Neural progenitor cell (in vitro differentiated cells): Measurements from ENCODE around the gene SERPINH1. TPM values are rescaled to one million over a fixed set of nuclear protein-coding genes. Genes with fewer than 3 reads are reported as not detected.
A peak's percentile ranks its signal among the peaks of the same experiment; 100 is the strongest.

Source experiments
- DNase-seq: peaks from one replicate; pipeline ENCODE4 v3.0.0-alpha.2; 2016; ENCODE audit warnings: low spot score
- H2AFZ ChIP-seq: fragments of 200-600 bp; sonication (generic); replicated peaks from 2 replicates; pipeline ENCODE4 v1.6.1; 2016; ENCODE audit warnings: antibody characterized with exemption
- H3F3A ChIP-seq: fragments of 200-600 bp; sonication (generic); 2 replicates; pipeline ENCODE4 v1.6.1; 2016; ENCODE audit warnings: antibody characterized with exemption, low read depth
- H3K27ac ChIP-seq: fragments of 200-600 bp; sonication (generic); 2 replicates; pipeline ENCODE4 v1.5.1; 2016; ENCODE audit warnings: mild to moderate bottlenecking
- H3K27me3 ChIP-seq: fragments of 200-600 bp; sonication (generic); 2 replicates; pipeline ENCODE4 v1.6.1; 2016; ENCODE audit warnings: mild to moderate bottlenecking, moderate library complexity
- H3K36me3 ChIP-seq: fragments of 200-600 bp; sonication (generic); 2 replicates; pipeline ENCODE4 v1.5.1; 2016
- H3K4me1 ChIP-seq: fragments of 200-600 bp; sonication (generic); 2 replicates; pipeline ENCODE4 v1.6.1; 2016; ENCODE audit warnings: mixed run types
- H3K4me2 ChIP-seq: fragments of 200-600 bp; sonication (generic); 2 replicates; pipeline ENCODE4 v1.6.1; 2016
- H3K4me3 ChIP-seq: fragments of 200-600 bp; sonication (generic); 2 replicates; pipeline ENCODE4 v1.5.1; 2016
- H3K79me2 ChIP-seq: fragments of 200-600 bp; sonication (generic); 2 replicates; pipeline ENCODE4 v1.6.1; 2016; ENCODE audit warnings: low read depth
- H3K9ac ChIP-seq: fragments of 200-600 bp; sonication (generic); 2 replicates; pipeline ENCODE4 v1.6.1; 2016
- H3K9me3 ChIP-seq: fragments of 200-600 bp; sonication (generic); 2 replicates; pipeline ENCODE4 v1.5.1; 2016; ENCODE audit warnings: low read depth
- H4K20me1 ChIP-seq: fragments of 200-600 bp; sonication (generic); 2 replicates; pipeline ENCODE4 v1.6.1; 2016; ENCODE audit warnings: low read depth
- H3K27ac Mint-ChIP-seq: 3 replicates; pipeline ENCODE4 v1.8.0; 2021; ENCODE audit warnings: mixed read lengths
- H3K27me3 Mint-ChIP-seq: 2 replicates; pipeline ENCODE4 v1.8.0; 2022; ENCODE audit warnings: low read depth, mild to moderate bottlenecking, inconsistent platforms, moderate library complexity, mixed read lengths; ENCODE audit not compliant: insufficient read depth
- H3K36me3 Mint-ChIP-seq: 3 replicates; pipeline ENCODE4 v1.8.0; 2021; ENCODE audit warnings: mixed read lengths
- H3K4me1 Mint-ChIP-seq: 3 replicates; pipeline ENCODE4 v1.8.0; 2021; ENCODE audit warnings: mixed read lengths
- H3K4me3 Mint-ChIP-seq: 3 replicates; pipeline ENCODE4 v1.8.0; 2021; ENCODE audit warnings: mild to moderate bottlenecking, moderate library complexity, mixed read lengths
- H3K9me3 Mint-ChIP-seq: 3 replicates; pipeline ENCODE4 v1.8.0; 2020; ENCODE audit warnings: mixed read lengths
- CTCF ChIP-seq: fragments of 200-600 bp; sonication (generic); IDR thresholded peaks from 2 replicates; pipeline ENCODE4 v1.5.1; 2017; ENCODE audit warnings: antibody characterized with exemption, mild to moderate bottlenecking
- EZH2 ChIP-seq: fragments of 200-600 bp; sonication (generic); IDR thresholded peaks from 2 replicates; pipeline ENCODE4 v1.6.1; 2017; ENCODE audit warnings: antibody characterized with exemption, mild to moderate bottlenecking, moderate library complexity
- EZH2phosphoT487 ChIP-seq: fragments of 200-600 bp; sonication (generic); IDR thresholded peaks from 2 replicates; pipeline ENCODE4 v1.6.1; 2017; ENCODE audit warnings: antibody characterized with exemption
- total RNA-seq: library from RNA; depleted of rRNA; stranded (reverse); fragments of >200 nt; gene quantifications from 2 replicates; pipeline ENCODE4 v1.2.3, GENCODE V29; 2015; ENCODE audit warnings: low replicate concordance

Gene SERPINH1
- total RNA-seq, 1 donor from 2014 or later: 219 TPM

- Histone ChIP-seq H3F3A (no peaks in the 10 kb centered on the region), H2AFZ (no peak overlapping the region), H3K4me2 (no peak overlapping the region), H3K79me2 (no peaks in the 10 kb centered on the region), H3K4me1 (no peaks in the 10 kb centered on the region), H3K27ac (no peak overlapping the region), H3K9ac (no peak overlapping the region), H3K9me3 (no peaks in the 10 kb centered on the region), H3K4me3 (no peak overlapping the region), H3K27me3 (no peaks in the 10 kb centered on the region), H3K36me3 (no peaks in the 10 kb centered on the region), H4K20me1 (no peaks in the 10 kb centered on the region)
- Mint-ChIP-seq H3K9me3 (no peaks in the 10 kb centered on the region), H3K36me3 (no peaks in the 10 kb centered on the region), H3K27ac (peak overlapping the region; percentile 80), H3K4me3 (no peak overlapping the region), H3K4me1 (peaks cover 26% of the 10 kb centered on the region), H3K27me3 (peaks cover 5% of the 10 kb centered on the region)
- DNase-seq: no peak
- TF ChIP-seq EZH2phosphoT487 (no peak), CTCF (no peak), EZH2 (no peak)
Measured at GRCh38 chr11:75539459-75540334, 22.4 kb upstream of the SERPINH1 start.

DNA sequence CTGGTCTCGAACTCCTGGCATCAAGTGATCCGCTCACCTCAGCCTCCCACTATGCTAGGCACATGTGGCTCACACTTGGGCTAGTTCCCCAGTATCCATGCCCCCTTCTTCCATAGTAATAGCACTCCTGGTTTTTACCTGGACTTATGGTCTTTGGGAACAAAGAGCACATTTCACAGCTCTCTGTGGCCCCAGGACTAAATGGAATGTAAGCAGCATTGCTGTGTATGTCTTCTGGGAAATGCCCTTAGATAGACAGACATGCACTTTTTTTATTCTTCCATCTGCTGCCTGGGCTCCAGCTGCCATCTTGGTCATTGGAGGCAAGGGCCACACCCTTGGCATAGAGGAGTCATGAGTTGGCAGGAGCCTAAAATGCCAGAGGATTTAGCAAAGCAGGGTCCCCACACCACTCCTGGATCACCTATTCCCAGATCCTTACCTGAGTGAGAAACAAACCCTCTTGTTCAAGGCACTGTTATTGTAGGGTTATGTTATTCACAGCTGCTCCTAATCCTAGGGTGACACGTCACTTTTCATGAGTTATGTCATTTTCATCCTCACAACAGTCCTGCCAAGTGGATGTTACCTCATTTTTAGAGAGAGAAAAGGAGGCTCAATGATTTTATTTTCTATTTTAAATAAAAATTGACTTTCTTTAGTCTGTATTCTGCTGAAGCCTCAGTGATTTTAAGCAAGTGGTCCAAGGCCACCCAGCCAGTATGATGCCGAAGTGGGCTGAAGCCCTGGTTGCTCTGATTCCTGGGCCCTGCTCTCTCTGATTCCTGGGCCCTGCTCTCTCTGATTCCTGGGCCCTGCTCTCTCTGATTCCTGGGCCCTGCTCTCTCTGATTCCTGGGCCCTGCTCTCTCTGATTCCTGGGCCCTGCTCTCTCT lies 20.6 kb upstream of the SERPINH1 start:
- H3K27me3 Mint-ChIP-seq: peaks cover 5% of the 10 kb centered on the region
- peaks cover 22% of the 10 kb centered on the region for H3K4me1 Mint-ChIP-seq
- no peaks in the 10 kb centered on the region for H3K27me3 ChIP-seq

GRCh38 chr11:75542088-75542438 lies 20.0 kb upstream of the SERPINH1 start:
- H3K36me3 Mint-ChIP-seq: no peaks in the 10 kb centered on the region
- H3K27ac Mint-ChIP-seq: no peak overlapping the region
- H3K4me3 Mint-ChIP-seq: no peak overlapping the region
- H3K9me3 Mint-ChIP-seq: no peaks in the 10 kb centered on the region
- Histone ChIP-seq H3K27me3 (no peaks in the 10 kb centered on the region), H3K4me3 (no peak overlapping the region), H3K9me3 (no peaks in the 10 kb centered on the region), H3K79me2 (no peaks in the 10 kb centered on the region), H4K20me1 (no peaks in the 10 kb centered on the region), H3K4me1 (no peaks in the 10 kb centered on the region), H3K9ac (no peak overlapping the region), H2AFZ (no peak overlapping the region), H3F3A (no peaks in the 10 kb centered on the region), H3K27ac (no peak overlapping the region), H3K4me2 (no peak overlapping the region), H3K36me3 (no peaks in the 10 kb centered on the region)
- no peak for DNase-seq
- peaks cover 5% of the 10 kb centered on the region for H3K27me3 Mint-ChIP-seq
- peaks cover 22% of the 10 kb centered on the region for H3K4me1 Mint-ChIP-seq
- TF ChIP-seq CTCF (no peak), EZH2phosphoT487 (no peak), EZH2 (no peak)

More for the DNA sequence above, 20.6 kb upstream of the SERPINH1 start:
- H2AFZ ChIP-seq: no peak overlapping the region
- no peaks in the 10 kb centered on the region for H3F3A ChIP-seq
- no peak overlapping the region for H3K27ac ChIP-seq
- TF ChIP-seq EZH2phosphoT487 (no peak), CTCF (no peak), EZH2 (no peak)
- no peak overlapping the region for H3K9ac ChIP-seq
- H3K79me2 ChIP-seq: no peaks in the 10 kb centered on the region
- no peaks in the 10 kb centered on the region for H3K9me3 Mint-ChIP-seq
- no peaks in the 10 kb centered on the region for H3K9me3 ChIP-seq
- H3K4me3 ChIP-seq: no peak overlapping the region
- H3K4me2 ChIP-seq: no peak overlapping the region
- DNase-seq: no peak
- H4K20me1 ChIP-seq: no peaks in the 10 kb centered on the region
- no peak overlapping the region for H3K4me3 Mint-ChIP-seq
- H3K36me3 ChIP-seq: no peaks in the 10 kb centered on the region
- H3K27ac Mint-ChIP-seq: no peak overlapping the region
- H3K36me3 Mint-ChIP-seq: no peaks in the 10 kb centered on the region
- no peaks in the 10 kb centered on the region for H3K4me1 ChIP-seq
